GM12875 (cell line): Measurements from ENCODE around the gene KIF26B.

Experiments
- H3K4me3 ChIP-seq: one replicate; pipeline ENCODE4 v1.5.1; 2011; ENCODE audit warnings: low read depth, low read length, control low read depth
- TF ChIP-seq, protein P1 (sequence below): IDR thresholded peaks from 2 replicates; pipeline ENCODE4 v1.5.1; 2011; ENCODE audit warnings: low read depth, mild to moderate bottlenecking, control low read depth, inconsistent platforms, low read length, moderate library complexity, borderline replicate concordance; ENCODE audit not compliant: insufficient read depth

The KIF26B gene

GRCh38 chr1:245419461-245419978 lies 264.7 kb downstream of the KIF26B start:
- no peak overlapping the region for H3K4me3 ChIP-seq
- TF ChIP-seq, protein P1, sequence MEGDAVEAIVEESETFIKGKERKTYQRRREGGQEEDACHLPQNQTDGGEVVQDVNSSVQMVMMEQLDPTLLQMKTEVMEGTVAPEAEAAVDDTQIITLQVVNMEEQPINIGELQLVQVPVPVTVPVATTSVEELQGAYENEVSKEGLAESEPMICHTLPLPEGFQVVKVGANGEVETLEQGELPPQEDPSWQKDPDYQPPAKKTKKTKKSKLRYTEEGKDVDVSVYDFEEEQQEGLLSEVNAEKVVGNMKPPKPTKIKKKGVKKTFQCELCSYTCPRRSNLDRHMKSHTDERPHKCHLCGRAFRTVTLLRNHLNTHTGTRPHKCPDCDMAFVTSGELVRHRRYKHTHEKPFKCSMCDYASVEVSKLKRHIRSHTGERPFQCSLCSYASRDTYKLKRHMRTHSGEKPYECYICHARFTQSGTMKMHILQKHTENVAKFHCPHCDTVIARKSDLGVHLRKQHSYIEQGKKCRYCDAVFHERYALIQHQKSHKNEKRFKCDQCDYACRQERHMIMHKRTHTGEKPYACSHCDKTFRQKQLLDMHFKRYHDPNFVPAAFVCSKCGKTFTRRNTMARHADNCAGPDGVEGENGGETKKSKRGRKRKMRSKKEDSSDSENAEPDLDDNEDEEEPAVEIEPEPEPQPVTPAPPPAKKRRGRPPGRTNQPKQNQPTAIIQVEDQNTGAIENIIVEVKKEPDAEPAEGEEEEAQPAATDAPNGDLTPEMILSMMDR: no peak

- TF ChIP-seq, protein P1: no peak
- no peak overlapping the region for H3K4me3 ChIP-seq
These were observed 265.2 kb downstream of the KIF26B start for GRCh38 chr1:245419989-245420388.

DNA sequence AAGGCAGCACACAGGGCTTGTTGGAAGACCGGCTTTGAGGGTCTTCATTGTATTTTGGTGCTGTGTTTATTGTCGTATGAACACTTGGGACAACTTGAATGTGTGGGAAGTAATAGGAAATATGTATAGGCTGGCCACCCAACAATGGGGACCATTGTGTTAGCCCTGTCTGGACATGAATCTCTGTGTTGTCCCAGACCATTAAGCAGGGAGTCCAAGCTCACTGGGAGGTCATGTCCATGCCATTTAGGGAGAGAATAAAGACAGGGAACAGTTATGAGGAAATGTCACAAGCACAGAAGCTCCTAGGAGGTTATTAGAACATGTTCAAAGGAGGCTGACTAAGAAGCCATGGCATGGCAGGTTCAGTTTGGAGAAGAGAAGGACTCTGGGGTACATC lies 266.1 kb downstream of the KIF26B start:
- no peak overlapping the region for H3K4me3 ChIP-seq
- TF ChIP-seq, protein P1: no peak

GRCh38 chr1:245428681-245429080 lies 273.9 kb downstream of the KIF26B start:
- no peak overlapping the region for H3K4me3 ChIP-seq
- TF ChIP-seq, protein P1: no peak

- no peak overlapping the region for H3K4me3 ChIP-seq
- TF ChIP-seq, protein P1: no peak
These were observed 276.9 kb downstream of the KIF26B start for GRCh38 chr1:245431706-245432105.

DNA sequence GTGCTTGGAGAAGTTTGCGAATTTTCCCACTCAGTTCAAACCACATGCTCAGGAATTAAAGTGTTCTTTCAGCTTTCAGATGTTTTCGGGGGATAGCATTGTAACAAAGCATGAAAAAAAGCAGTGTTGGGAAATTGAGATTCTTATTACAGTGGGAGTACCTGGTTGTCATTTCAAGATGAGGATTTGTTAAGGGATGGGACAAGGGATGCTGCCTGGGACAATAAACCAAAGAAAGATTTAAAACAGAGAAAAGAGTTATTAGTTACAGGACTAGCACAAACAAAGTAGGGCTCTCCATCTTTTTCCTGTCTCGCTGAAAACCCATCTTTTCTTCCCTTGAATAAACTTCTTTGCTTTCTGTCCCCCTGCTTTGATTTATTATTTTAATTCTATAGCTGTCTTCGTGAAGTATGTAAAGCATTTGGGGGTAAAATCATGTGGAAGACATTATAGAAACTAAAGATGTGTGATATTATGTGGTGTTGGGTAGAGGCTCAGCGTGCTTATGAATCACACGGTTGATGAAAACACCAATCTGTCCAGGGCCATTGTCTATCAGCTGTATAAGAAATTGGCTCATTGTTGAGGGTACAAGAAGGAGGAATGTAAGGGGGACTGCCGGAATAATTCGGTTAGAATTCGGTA lies 277.6 kb downstream of the KIF26B start:
- H3K4me3 ChIP-seq: no peak overlapping the region
- TF ChIP-seq, protein P1: no peak

- TF ChIP-seq, protein P1: no peak
- H3K4me3 ChIP-seq: no peak overlapping the region
These were observed 278.8 kb downstream of the KIF26B start for GRCh38 chr1:245433561-245433960.
